ENCODE results near the gene ANKRD10.
A peak's percentile ranks its signal among the peaks of the same experiment; 100 is the strongest.
"Not testable (repeated sequence)": the region's sequence is repeated elsewhere in the genome, so short reads cannot be mapped to it uniquely, and the experiment has no call there.

The ANKRD10 gene

DNA sequence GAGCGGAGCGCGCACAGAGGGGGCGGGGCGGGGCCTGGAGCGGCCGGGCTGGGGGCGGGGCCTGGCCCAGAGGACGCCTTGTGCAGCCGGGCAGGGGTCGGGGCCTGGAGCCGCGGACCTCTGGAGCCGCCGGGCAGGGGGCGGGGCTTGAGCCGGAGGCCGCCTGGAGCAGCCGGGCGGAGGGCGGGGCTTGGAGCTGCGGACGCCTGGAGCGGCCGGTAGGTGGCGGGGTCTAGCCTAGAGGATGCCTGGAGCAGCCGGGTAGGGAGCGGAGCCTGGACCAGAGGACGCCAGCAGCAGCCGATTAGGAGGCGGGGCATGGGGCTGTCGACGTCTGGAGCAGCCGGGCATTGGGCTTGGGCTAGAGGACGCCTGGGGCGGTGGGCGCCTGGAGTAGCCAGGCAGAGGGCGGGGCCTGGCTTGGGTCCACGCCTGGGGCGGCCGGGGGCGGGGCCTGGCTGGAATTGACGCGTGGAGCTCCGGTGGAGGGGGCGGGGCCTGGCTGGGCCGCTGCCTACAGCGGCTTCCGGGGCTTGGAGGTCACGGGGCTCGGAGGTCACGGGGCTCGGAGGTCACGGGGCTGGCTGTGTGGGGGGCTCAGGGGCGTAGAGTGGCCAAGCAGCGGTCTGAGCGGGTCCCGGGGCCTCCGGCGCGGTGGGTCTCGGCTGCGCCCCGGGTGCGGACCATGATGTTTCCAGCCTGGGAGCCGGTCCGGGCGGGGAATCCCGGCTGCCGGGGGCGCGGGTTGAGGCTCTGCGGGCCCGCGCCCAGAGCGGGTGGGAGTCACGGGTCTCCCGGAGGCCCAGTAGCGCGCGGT, at the start of gene ANKRD10:
Gene ANKRD10, minus strand, starts transcription at position 13 of the 817 bp plus-strand sequence. CDS start 135 bp downstream, outside the sequence.
- DNase-seq = peak; percentile 92

DNA sequence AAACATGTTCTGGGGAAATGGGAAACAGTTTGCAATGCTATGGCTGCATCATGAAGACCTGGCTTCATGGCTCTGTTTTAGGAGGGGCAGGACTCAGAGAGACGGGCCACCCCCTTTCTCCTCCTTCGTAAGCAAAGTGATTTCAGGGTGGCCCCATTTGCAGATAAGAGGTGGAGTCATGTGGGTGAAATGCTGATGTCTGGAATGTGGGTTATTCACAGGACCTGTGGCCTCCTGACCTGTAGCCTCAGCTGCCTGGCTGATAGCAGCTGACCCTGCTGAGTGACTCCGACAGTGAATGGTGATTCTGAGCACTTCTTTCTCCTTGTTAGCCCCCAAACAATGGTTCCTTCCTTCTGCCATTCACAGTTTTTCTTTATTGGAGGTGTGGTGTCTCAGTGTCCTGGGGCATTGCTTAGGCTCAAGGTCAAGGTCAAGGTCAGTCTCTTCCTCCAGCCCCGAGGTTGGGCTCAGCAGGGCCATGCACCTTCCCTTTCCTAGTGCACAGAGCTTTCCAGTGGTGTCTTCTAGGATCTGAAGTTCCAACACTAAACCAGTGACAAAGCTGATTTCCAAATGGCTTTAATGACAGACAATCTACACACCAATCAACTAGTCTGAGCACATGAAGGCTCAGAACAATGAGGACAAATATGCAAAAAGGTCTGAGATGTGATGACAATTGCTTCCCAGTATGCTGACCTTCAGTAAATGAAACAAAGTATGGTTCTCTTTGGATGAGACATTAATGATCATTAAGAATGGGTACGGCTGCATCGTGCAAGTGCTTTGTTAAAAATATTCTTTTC, 49.6 kb upstream of the ANKRD10 start:
- DNase-seq = no peak

- no peak for DNase-seq
These were observed 48.7 kb upstream of the ANKRD10 start for GRCh38 chr13:110963554-110963970.

GRCh38 chr13:110961959-110962358, 47.1 kb upstream of the ANKRD10 start:
- no peak for DNase-seq

DNA sequence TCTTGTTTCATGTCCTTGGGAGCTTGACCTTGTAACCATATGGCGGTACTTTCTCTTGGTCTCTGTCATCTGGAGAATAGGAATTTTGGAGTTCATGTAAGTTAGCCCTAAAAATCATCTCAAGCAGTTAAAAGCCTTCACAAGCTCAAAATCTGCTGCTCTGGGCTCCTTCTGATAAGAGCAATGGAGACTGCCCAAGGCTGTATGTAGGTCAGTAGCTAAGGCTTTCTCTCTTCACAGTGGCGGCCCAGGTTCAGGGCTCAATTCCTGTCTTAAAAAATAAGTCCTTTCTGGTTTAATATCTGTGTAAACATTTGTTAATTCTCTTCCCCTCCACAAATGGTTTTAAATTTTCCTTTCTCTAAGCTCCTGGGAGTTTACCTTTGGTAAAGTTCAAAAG, 45.3 kb upstream of the ANKRD10 start:
- no peak for DNase-seq

DNA sequence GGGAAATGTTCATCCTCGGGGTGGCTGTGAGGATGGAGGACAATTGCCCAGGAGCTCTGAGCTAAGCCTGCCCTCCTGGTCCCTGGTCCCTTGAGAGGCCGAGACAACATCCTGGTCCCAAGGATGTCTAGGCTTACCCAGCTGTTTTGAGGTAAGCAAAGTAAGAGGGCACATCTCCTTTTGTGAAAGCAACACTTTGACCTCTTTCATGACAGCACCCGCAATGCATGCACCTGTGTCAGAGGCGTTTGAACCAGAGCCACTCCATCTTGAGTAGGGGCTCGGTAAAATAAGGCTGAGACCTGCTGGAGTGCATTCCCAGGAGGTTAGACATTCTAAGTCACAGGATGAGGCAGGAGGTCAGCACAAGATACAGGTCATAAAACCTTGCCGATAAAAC, 43.1 kb upstream of the ANKRD10 start:
- no peak for DNase-seq

DNA sequence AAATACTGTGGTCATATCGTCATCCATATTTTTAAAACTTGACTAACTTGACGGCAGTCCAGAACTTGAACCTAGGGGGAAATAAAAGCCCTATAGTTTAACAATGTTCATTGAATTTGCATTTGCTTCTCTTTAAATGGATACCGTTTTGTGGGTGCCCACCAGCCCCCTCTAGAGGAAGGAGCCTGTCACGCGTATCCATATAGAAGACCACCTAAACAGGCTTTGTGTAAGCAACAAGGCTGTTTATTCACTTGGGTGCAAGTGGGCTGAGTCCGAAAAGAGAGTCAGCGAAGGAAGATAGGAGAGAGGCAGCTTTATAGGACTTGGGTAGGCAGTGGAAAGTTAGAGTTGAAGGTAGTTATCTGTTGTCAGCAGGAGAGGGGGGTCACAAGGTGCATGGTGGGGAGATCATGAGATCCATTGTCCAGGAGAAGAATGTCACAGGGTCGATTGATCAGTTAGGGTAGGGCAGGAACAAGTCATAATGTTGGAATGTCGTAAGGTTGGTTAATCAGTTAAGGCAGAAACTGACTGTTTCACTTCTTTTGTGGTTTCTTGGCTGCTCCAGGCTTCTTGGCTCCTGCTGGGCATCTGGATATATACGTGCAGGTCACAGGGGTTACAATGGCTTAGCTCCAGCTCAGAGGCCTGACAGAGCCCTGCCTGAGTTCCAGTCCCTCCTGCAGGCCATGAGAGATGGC, 42.5 kb upstream of the ANKRD10 start:
- DNase-seq = no peak

DNA sequence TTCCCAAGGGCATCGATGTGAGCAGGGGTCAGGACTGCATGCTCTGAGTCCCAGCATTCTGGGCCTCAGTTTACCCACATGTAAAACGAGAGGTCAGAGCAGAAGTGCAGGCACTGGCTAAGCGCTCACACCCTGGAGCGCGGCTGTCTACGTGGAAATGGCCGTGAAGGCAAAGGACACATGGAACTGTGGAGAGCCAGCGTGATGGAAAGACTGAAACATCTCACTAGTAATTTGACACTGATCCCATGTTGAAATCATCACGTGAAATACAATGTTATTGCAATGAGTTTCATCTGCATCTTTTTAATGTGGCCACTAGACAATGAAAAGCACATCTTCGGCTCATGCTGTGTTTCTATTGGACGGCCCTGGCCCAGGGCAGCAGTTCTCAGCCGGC, 41.3 kb upstream of the ANKRD10 start:
- not testable (repeated sequence) for DNase-seq

- DNase-seq = not testable (repeated sequence)
These were observed 40.7 kb upstream of the ANKRD10 start for GRCh38 chr13:110955608-110956007.

- DNase-seq = not testable (repeated sequence)
These were observed 40.2 kb upstream of the ANKRD10 start for GRCh38 chr13:110955072-110955503.

DNA sequence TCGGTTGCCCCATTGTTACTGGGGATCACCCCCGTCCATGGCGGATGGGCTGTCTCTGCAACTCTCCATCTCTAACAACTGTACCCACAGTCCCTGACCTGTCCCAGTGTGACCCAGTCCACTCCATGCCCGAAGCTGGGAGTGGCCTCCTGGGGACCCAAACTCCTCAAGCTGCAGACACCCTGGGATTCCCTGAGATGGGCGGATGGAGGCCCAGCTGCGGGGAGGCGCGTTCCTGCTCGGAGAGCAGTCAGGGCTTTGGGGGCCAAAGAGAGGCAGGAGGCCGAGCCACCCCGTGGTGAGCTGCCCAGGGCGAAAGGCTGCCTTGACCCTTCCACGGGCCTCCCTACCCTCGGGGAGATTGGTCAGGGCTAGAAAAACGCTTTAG, 39.7 kb upstream of the ANKRD10 start:
- DNase-seq = not testable (repeated sequence)

- no peak for DNase-seq
These were observed 39.1 kb upstream of the ANKRD10 start for GRCh38 chr13:110953833-110954532.

- DNase-seq = no peak
These were observed 38.5 kb upstream of the ANKRD10 start for GRCh38 chr13:110953416-110953815.

- not testable (repeated sequence) for DNase-seq
These were observed 37.3 kb upstream of the ANKRD10 start for GRCh38 chr13:110952135-110952534.

DNA sequence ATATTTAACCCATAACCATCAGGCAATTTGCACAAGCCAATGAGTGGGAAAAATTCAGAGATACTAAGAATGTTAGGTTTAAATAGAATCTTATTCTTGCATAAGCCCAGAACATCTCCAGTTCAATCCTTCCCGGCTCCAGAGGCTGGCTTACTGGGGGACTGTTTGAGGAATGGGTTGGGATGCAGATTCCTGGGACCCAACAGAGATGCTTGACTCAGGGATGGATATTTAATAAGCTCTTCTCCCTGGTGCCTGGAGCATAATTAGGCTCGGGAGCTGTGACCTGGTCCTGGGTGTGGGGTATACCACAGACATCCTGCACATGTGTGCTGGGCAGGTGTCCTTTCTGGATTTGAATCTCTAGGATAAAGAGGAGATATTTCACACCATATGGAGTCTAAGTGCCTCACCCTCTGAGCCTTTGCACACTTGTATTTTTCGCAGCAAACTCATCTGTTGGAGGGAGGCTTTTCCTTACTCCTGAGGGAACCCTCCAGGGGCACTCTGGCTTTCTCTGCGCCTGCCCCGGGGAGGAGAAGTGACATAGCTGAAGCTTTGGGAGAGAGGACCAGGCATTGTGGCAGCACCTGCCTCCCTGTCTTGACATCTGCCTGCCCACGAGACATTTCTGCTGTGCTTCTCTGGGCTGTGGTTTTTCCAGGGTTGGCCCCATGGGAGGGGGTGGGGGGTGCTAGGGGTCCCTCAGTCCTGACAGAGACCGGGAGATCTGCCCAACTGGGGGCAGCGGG, 36.1 kb upstream of the ANKRD10 start:
- no peak for DNase-seq

GRCh38 chr13:110950356-110950755, 35.5 kb upstream of the ANKRD10 start:
- no peak for DNase-seq

DNA sequence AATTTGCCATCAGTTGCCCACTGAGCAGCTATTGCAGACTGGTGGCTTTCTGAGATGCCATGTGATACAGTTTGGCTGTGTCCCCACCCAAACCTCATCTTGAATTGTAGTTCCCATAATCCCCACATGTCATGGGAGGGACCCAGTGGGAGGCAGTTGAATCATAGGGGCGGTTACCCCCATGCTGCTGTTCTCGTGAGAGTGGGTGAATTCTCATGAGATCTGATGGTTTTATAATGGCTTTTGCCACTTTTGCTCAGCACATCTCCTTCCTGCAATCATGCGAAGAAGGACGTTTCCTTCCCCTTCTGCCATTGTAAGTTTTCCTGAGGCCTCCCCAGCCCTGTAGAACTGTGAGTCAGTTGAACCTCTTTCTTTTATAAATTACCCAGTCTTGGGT, 34.8 kb upstream of the ANKRD10 start:
- no peak for DNase-seq

- DNase-seq = no peak
These were observed 34.2 kb upstream of the ANKRD10 start for GRCh38 chr13:110949116-110949515.

GRCh38 chr13:110947338-110947737, 32.5 kb upstream of the ANKRD10 start:
- DNase-seq = not testable (repeated sequence)

DNA sequence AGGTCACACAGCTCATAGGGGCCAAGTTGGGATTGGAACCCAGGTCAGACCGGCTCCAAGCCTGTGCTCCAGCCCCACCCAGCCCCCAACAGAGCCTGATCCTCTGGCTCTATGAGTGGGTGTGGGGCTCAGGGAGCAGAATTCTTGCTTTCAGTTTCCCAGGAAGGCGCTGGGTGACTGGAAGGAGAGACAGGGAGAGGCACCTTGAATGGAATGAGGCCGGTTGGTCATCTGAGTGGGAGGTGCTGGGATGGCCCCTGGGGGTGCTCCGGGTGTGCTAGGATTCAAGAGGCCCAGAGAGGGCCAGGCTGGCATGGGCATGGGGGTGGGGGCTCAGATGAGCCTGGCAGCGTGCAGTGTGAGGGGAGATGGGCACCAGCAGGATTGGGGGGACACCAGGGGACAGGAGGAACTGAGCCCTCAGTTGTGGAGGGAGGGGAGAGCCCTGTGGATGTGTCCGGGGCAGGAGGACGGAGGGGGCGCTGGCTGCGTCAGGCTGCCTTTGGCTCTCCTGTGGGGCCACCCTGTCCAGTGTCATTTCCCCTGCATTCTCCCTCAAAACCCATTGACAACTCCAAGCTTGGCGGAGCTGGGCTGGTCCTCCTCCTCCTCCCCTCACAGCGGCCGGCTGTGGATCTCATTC, 31.2 kb upstream of the ANKRD10 start:
- DNase-seq = no peak
